Activated T-cell treated with anti-CD3 and anti-CD28 coated beads, Interleukin-2, amount 50 U/mL, for 24 hours (primary cell): ENCODE data around the gene UVSSA.

Experiments
- DNase-seq: peaks from one replicate; pipeline ENCODE4 v3.0.0-alpha.2; 2020
- H3K27ac Mint-ChIP-seq: 2 replicates; pipeline ENCODE4 v1.8.0; 2020; ENCODE audit warnings: mild to moderate bottlenecking, mixed read lengths
- H3K27me3 Mint-ChIP-seq: 2 replicates; pipeline ENCODE4 v1.8.0; 2020; ENCODE audit warnings: mixed read lengths
- H3K36me3 Mint-ChIP-seq: 2 replicates; pipeline ENCODE4 v1.8.0; 2020; ENCODE audit warnings: low read depth, mixed read lengths
- H3K4me1 Mint-ChIP-seq: 2 replicates; pipeline ENCODE4 v1.8.0; 2020; ENCODE audit warnings: low read depth, mixed read lengths
- H3K4me3 Mint-ChIP-seq: 2 replicates; pipeline ENCODE4 v1.8.0; 2020; ENCODE audit warnings: mild to moderate bottlenecking, moderate library complexity, mixed read lengths
- H3K9me3 Mint-ChIP-seq: 2 replicates; pipeline ENCODE4 v1.8.0; 2020; ENCODE audit warnings: mixed read lengths

The UVSSA gene

GRCh38 chr4:1409491-1410425 is 62.8 kb downstream of the UVSSA start:
- Mint-ChIP-seq H3K27me3 (peaks cover 76% of the 10 kb centered on the region), H3K36me3 (no peaks in the 10 kb centered on the region), H3K9me3 (no peaks in the 10 kb centered on the region), H3K27ac (no peak overlapping the region), H3K4me1 (peaks cover 10% of the 10 kb centered on the region), H3K4me3 (no peak overlapping the region)
- no peak for DNase-seq

GRCh38 chr4:1410491-1411325 is 63.7 kb downstream of the UVSSA start:
- H3K27me3 Mint-ChIP-seq: peaks cover 76% of the 10 kb centered on the region
- H3K9me3 Mint-ChIP-seq: no peaks in the 10 kb centered on the region

GRCh38 chr4:1411436-1412375 is 64.7 kb downstream of the UVSSA start:
- peaks cover 86% of the 10 kb centered on the region for H3K27me3 Mint-ChIP-seq
- peaks cover 9% of the 10 kb centered on the region for H3K4me1 Mint-ChIP-seq
- no peak overlapping the region for H3K4me3 Mint-ChIP-seq
- no peak for DNase-seq
- H3K9me3 Mint-ChIP-seq: no peaks in the 10 kb centered on the region
- no peak overlapping the region for H3K27ac Mint-ChIP-seq
- H3K36me3 Mint-ChIP-seq: no peaks in the 10 kb centered on the region

More at GRCh38 chr4:1410491-1411325, 63.7 kb downstream of the UVSSA start:
- no peak overlapping the region for H3K27ac Mint-ChIP-seq
- no peaks in the 10 kb centered on the region for H3K36me3 Mint-ChIP-seq
- peaks cover 9% of the 10 kb centered on the region for H3K4me1 Mint-ChIP-seq
- peak; percentile 70 for DNase-seq
- H3K4me3 Mint-ChIP-seq: no peak overlapping the region

- no peaks in the 10 kb centered on the region for H3K36me3 Mint-ChIP-seq
- H3K27me3 Mint-ChIP-seq: peaks cover 88% of the 10 kb centered on the region
- peaks cover 5% of the 10 kb centered on the region for H3K4me1 Mint-ChIP-seq
- no peak overlapping the region for H3K27ac Mint-ChIP-seq
- no peaks in the 10 kb centered on the region for H3K9me3 Mint-ChIP-seq
- no peak overlapping the region for H3K4me3 Mint-ChIP-seq
- DNase-seq: no peak
These were observed 65.6 kb downstream of the UVSSA start for GRCh38 chr4:1412376-1413203.

GRCh38 chr4:1413204-1413663 is 66.2 kb downstream of the UVSSA start:
- H3K4me3 Mint-ChIP-seq: no peak overlapping the region
- H3K4me1 Mint-ChIP-seq: peaks cover 4% of the 10 kb centered on the region
- DNase-seq: no peak
- no peaks in the 10 kb centered on the region for H3K9me3 Mint-ChIP-seq
- H3K27me3 Mint-ChIP-seq: peaks cover 88% of the 10 kb centered on the region
- no peaks in the 10 kb centered on the region for H3K36me3 Mint-ChIP-seq
- H3K27ac Mint-ChIP-seq: no peak overlapping the region

- Mint-ChIP-seq H3K27me3 (peaks cover 87% of the 10 kb centered on the region), H3K9me3 (no peaks in the 10 kb centered on the region), H3K36me3 (no peaks in the 10 kb centered on the region), H3K4me3 (no peak overlapping the region), H3K27ac (no peak overlapping the region), H3K4me1 (peaks cover 3% of the 10 kb centered on the region)
- DNase-seq: no peak
These were observed 66.9 kb downstream of the UVSSA start for GRCh38 chr4:1413687-1414479.

- Mint-ChIP-seq H3K4me1 (peaks cover 3% of the 10 kb centered on the region), H3K4me3 (no peak overlapping the region), H3K36me3 (no peaks in the 10 kb centered on the region), H3K27me3 (peaks cover 87% of the 10 kb centered on the region), H3K27ac (peak overlapping the region; percentile 26), H3K9me3 (no peaks in the 10 kb centered on the region)
- no peak for DNase-seq
These were observed 68.0 kb downstream of the UVSSA start for GRCh38 chr4:1414831-1415680.

- Mint-ChIP-seq H3K27ac (no peak overlapping the region), H3K4me3 (no peak overlapping the region), H3K36me3 (no peaks in the 10 kb centered on the region), H3K4me1 (peaks cover 3% of the 10 kb centered on the region), H3K27me3 (peaks cover 83% of the 10 kb centered on the region), H3K9me3 (no peaks in the 10 kb centered on the region)
- DNase-seq: no peak
These were observed 68.6 kb downstream of the UVSSA start for GRCh38 chr4:1415681-1415981.

- peaks cover 3% of the 10 kb centered on the region for H3K4me1 Mint-ChIP-seq
- H3K4me3 Mint-ChIP-seq: no peak overlapping the region
- H3K36me3 Mint-ChIP-seq: no peaks in the 10 kb centered on the region
- H3K27me3 Mint-ChIP-seq: peaks cover 80% of the 10 kb centered on the region
- no peak overlapping the region for H3K27ac Mint-ChIP-seq
- H3K9me3 Mint-ChIP-seq: no peaks in the 10 kb centered on the region
- DNase-seq: no peak
These were observed 69.3 kb downstream of the UVSSA start for GRCh38 chr4:1416051-1416947.

GRCh38 chr4:1416948-1417260 is 69.9 kb downstream of the UVSSA start:
- no peaks in the 10 kb centered on the region for H3K36me3 Mint-ChIP-seq
- H3K27ac Mint-ChIP-seq: no peak overlapping the region
- H3K27me3 Mint-ChIP-seq: peaks cover 76% of the 10 kb centered on the region
- DNase-seq: no peak
- H3K9me3 Mint-ChIP-seq: no peaks in the 10 kb centered on the region
- peaks cover 3% of the 10 kb centered on the region for H3K4me1 Mint-ChIP-seq
- no peak overlapping the region for H3K4me3 Mint-ChIP-seq

GRCh38 chr4:1417522-1418390 is 70.7 kb downstream of the UVSSA start:
- no peak for DNase-seq
- H3K4me3 Mint-ChIP-seq: no peak overlapping the region
- no peak overlapping the region for H3K27ac Mint-ChIP-seq
- peaks cover 68% of the 10 kb centered on the region for H3K27me3 Mint-ChIP-seq
- H3K36me3 Mint-ChIP-seq: no peaks in the 10 kb centered on the region
- peaks cover 3% of the 10 kb centered on the region for H3K4me1 Mint-ChIP-seq
- H3K9me3 Mint-ChIP-seq: no peaks in the 10 kb centered on the region
